Large intestine (tissue), 3 donors: ENCODE results near the gene EIF2S3. TPM values are rescaled to one million over a fixed set of nuclear protein-coding genes. Genes with fewer than 3 reads are reported as not detected.
A peak's percentile ranks its signal among the peaks of the same experiment; 100 is the strongest.
"Not testable (repeated sequence)": the region's sequence is repeated elsewhere in the genome, so short reads cannot be mapped to it uniquely, and the experiment has no call there.

Experiments
- DNase-seq, 2 donors: peaks; one replicate each; pipeline versions ENCODE4 v3.0.0 to v3.0.0-alpha.2; 2013
- H3K27ac ChIP-seq: one replicate; pipeline ENCODE4 v1.5.1; 2013; ENCODE audit warnings: low read length
- H3K27me3 ChIP-seq: 2 replicates; pipeline ENCODE4 v1.6.1; 2013; ENCODE audit warnings: low read length; ENCODE audit not compliant: control insufficient read depth, insufficient read depth
- H3K36me3 ChIP-seq: 2 replicates; pipeline ENCODE4 v1.6.1; 2013; ENCODE audit warnings: low read length; ENCODE audit not compliant: control insufficient read depth, insufficient read depth
- H3K4me1 ChIP-seq: one replicate; pipeline ENCODE4 v1.6.1; 2013; ENCODE audit warnings: low read length; ENCODE audit not compliant: control insufficient read depth, insufficient read depth
- H3K4me3 ChIP-seq: one replicate; pipeline ENCODE4 v1.5.1; 2013; ENCODE audit warnings: low read length
- H3K9me3 ChIP-seq: one replicate; pipeline ENCODE4 v1.6.1; 2013; ENCODE audit warnings: mild to moderate bottlenecking, low read depth, low read length, moderate library complexity; ENCODE audit not compliant: control insufficient read depth
- WGBS: methylation state at CpG from one replicate; pipeline ENCODE4 v1.1.5; 2013; ENCODE audit warnings: low lambda C conversion rate; ENCODE audit not compliant: insufficient coverage; 5-methylcytosine and 5-hydroxymethylcytosine counted together
- polyA plus RNA-seq: library from polyadenylated mRNA; unstranded; fragments of 120-200 nt; gene quantifications from one replicate; pipeline ENCODE4 v1.2.1, GENCODE V29; 2013

The EIF2S3 gene
- polyA plus RNA-seq, 1 donor: 235 TPM

- no CpG with 5 or more reads among the region's 4 CpGs for WGBS
- Histone ChIP-seq H3K27me3 (no peaks in the 10 kb centered on the region), H3K4me1 (no peaks in the 10 kb centered on the region), H3K9me3 (no peaks in the 10 kb centered on the region), H3K4me3 (no peak overlapping the region), H3K36me3 (no peaks in the 10 kb centered on the region), H3K27ac (no peak overlapping the region)
- no peak for DNase-seq
These were observed 17.0 kb upstream of the EIF2S3 start for GRCh38 chrX:24037729-24038128.

- not testable (repeated sequence) for DNase-seq, H3K27me3 ChIP-seq, H3K9me3 ChIP-seq, H3K27ac ChIP-seq, H3K4me3 ChIP-seq, H3K36me3 ChIP-seq, H3K4me1 ChIP-seq
These were observed 8.7 kb upstream of the EIF2S3 start for GRCh38 chrX:24046060-24046459.

GRCh38 chrX:24049643-24050042 is 5.1 kb upstream of the EIF2S3 start:
- H3K4me3 ChIP-seq, DNase-seq, H3K9me3 ChIP-seq, H3K36me3 ChIP-seq, H3K27ac ChIP-seq, H3K4me1 ChIP-seq, H3K27me3 ChIP-seq: not testable (repeated sequence)
- WGBS: no CpG with 5 or more reads among the region's 24 CpGs

GRCh38 chrX:24050522-24051318 is 4.0 kb upstream of the EIF2S3 start:
- not testable (repeated sequence) for DNase-seq, H3K4me1 ChIP-seq, H3K9me3 ChIP-seq, H3K4me3 ChIP-seq, H3K27ac ChIP-seq, H3K36me3 ChIP-seq, H3K27me3 ChIP-seq
- WGBS: no CpG with 5 or more reads among the region's 26 CpGs

- Histone ChIP-seq H3K36me3 (peaks cover 16% of the 10 kb centered on the region), H3K27ac (peak overlapping the region; percentile 98), H3K4me1 (no peaks in the 10 kb centered on the region), H3K4me3 (no peak overlapping the region), H3K27me3 (no peaks in the 10 kb centered on the region), H3K9me3 (no peaks in the 10 kb centered on the region)
- no peak for DNase-seq
- WGBS: no CpG with 5 or more reads among the region's 14 CpGs
These were observed 244 bp downstream of the EIF2S3 start for GRCh38 chrX:24055043-24055356.

GRCh38 chrX:24063488-24063887 is 8.7 kb downstream of the EIF2S3 start:
- H3K27me3 ChIP-seq: no peaks in the 10 kb centered on the region
- no peaks in the 10 kb centered on the region for H3K4me1 ChIP-seq
- no peak overlapping the region for H3K4me3 ChIP-seq
- no CpG with 5 or more reads among the region's 6 CpGs for WGBS
- no peak overlapping the region for H3K27ac ChIP-seq
- H3K36me3 ChIP-seq: peaks cover 44% of the 10 kb centered on the region
- no peaks in the 10 kb centered on the region for H3K9me3 ChIP-seq
- no peak for DNase-seq

GRCh38 chrX:24069877-24070276 is 15.1 kb downstream of the EIF2S3 start:
- no peaks in the 10 kb centered on the region for H3K4me1 ChIP-seq
- no peak for DNase-seq
- no peak overlapping the region for H3K4me3 ChIP-seq
- H3K27ac ChIP-seq: no peak overlapping the region
- no CpG with 5 or more reads among the region's 9 CpGs for WGBS
- no peaks in the 10 kb centered on the region for H3K9me3 ChIP-seq
- no peaks in the 10 kb centered on the region for H3K27me3 ChIP-seq
- peaks cover 36% of the 10 kb centered on the region for H3K36me3 ChIP-seq

GRCh38 chrX:24079411-24079810 is 24.7 kb downstream of the EIF2S3 start:
- Histone ChIP-seq H3K4me1 (no peaks in the 10 kb centered on the region), H3K9me3 (no peaks in the 10 kb centered on the region), H3K27me3 (no peaks in the 10 kb centered on the region), H3K36me3 (peaks cover 21% of the 10 kb centered on the region), H3K4me3 (no peak overlapping the region), H3K27ac (no peak overlapping the region)
- no peak for DNase-seq
- whole genome bisulfite sequencing: no CpG with 5 or more reads among the region's 5 CpGs

GRCh38 chrX:24080245-24080644 is 25.5 kb downstream of the EIF2S3 start:
- DNase-seq, H3K4me3 ChIP-seq, H3K27ac ChIP-seq, H3K27me3 ChIP-seq, H3K9me3 ChIP-seq, H3K4me1 ChIP-seq: not testable (repeated sequence)
- 80% methylated on average over 1 of the region's 8 CpGs for WGBS
- peaks cover 16% of the 10 kb centered on the region for H3K36me3 ChIP-seq

- no peak overlapping the region for H3K27ac ChIP-seq
- H3K36me3 ChIP-seq: peaks cover 13% of the 10 kb centered on the region
- H3K4me3 ChIP-seq: no peak overlapping the region
- no peaks in the 10 kb centered on the region for H3K4me1 ChIP-seq
- H3K27me3 ChIP-seq: no peaks in the 10 kb centered on the region
- H3K9me3 ChIP-seq: no peaks in the 10 kb centered on the region
- WGBS: no CpG with 5 or more reads among the region's 3 CpGs
- DNase-seq: no peak
These were observed 25.9 kb downstream of the EIF2S3 start for GRCh38 chrX:24080704-24081103.

GRCh38 chrX:24081661-24082154 is 27.0 kb downstream of the EIF2S3 start:
- no peak overlapping the region for H3K4me3 ChIP-seq
- H3K27ac ChIP-seq: no peak overlapping the region
- DNase-seq: peak; percentile 36 to 49
- WGBS: 83% methylated on average over 2 of the region's 14 CpGs
- peaks cover 9% of the 10 kb centered on the region for H3K36me3 ChIP-seq
- no peaks in the 10 kb centered on the region for H3K27me3 ChIP-seq
- H3K9me3 ChIP-seq: no peaks in the 10 kb centered on the region
- no peaks in the 10 kb centered on the region for H3K4me1 ChIP-seq
